CD4-positive, alpha-beta T cell (primary cell): ENCODE results near the gene GNPTAB. TPM values are rescaled to one million over a fixed set of nuclear protein-coding genes. Genes with fewer than 3 reads are reported as not detected.

Experiments
- ATAC-seq: fragments of 200-7000 bp; cut with Tn5 transposase; one replicate; pipeline ENCODE4 v1.10.0; 2022; ENCODE audit warnings: mild to moderate bottlenecking; ENCODE audit not compliant: poor library complexity
- CTCF ChIA-PET: fragments of 350-600 bp; sonication (Branson Sonifier 250); formaldehyde crosslinking; loops from one replicate; lab custom pipeline; 2021; ENCODE audit warnings: antibody characterized with exemption, inconsistent platforms; lab: Charles Lee
- POLR2A ChIA-PET: fragments of 350-600 bp; sonication (Branson Sonifier 250); formaldehyde crosslinking; loops from one replicate; lab custom pipeline; 2021; ENCODE audit warnings: antibody characterized with exemption, inconsistent platforms; lab: Charles Lee
- DNase-seq, 14 experiments: peaks; one replicate each; pipeline ENCODE4 v3.0.0-alpha.2; 2013 to 2020; ENCODE audit warnings: mixed read lengths in 2 of 14
- H3K27ac ChIP-seq, 2 donors: one replicate each; pipeline versions ENCODE4 v1.5.1 to v1.7.0; 2013; ENCODE audit warnings: low read length in 2 of 2, low read depth in 1 of 2, mild to moderate bottlenecking in 1 of 2
- H3K27me3 ChIP-seq, 2 experiments: 1 replicate in 1 of 2; 2 replicates in 1 of 2; pipeline versions ENCODE4 v1.6.1 to v1.7.0; 2013; ENCODE audit warnings: low read length in 2 of 2, control low read depth in 1 of 2, mild to moderate bottlenecking in 1 of 2, moderate library complexity in 1 of 2; ENCODE audit not compliant: insufficient read depth in 2 of 2, control insufficient read depth in 1 of 2
- H3K36me3 ChIP-seq: one replicate; pipeline ENCODE4 v1.6.1; 2013; ENCODE audit warnings: low read length, control low read depth; ENCODE audit not compliant: insufficient read depth
- H3K4me1 ChIP-seq: one replicate; pipeline ENCODE4 v1.6.1; 2013; ENCODE audit warnings: low read length, control low read depth; ENCODE audit not compliant: insufficient read depth
- H3K4me3 ChIP-seq: one replicate; pipeline ENCODE4 v1.5.1; 2013; ENCODE audit warnings: mild to moderate bottlenecking, low read length, moderate library complexity
- H3K9me3 ChIP-seq, 2 experiments: 1 replicate in 1 of 2; 2 replicates in 1 of 2; pipeline versions ENCODE4 v1.6.1 to v1.7.0; 2013; ENCODE audit warnings: low read length in 2 of 2, mild to moderate bottlenecking in 2 of 2, control low read depth in 1 of 2, moderate library complexity in 1 of 2; ENCODE audit not compliant: control insufficient read depth in 1 of 2, insufficient read depth in 1 of 2
- H3K27ac Mint-ChIP-seq: one replicate; pipeline ENCODE4 v1.8.0; 2020; ENCODE audit warnings: mixed read lengths
- H3K27me3 Mint-ChIP-seq: one replicate; pipeline ENCODE4 v1.8.0; 2021; ENCODE audit warnings: mixed read lengths
- H3K36me3 Mint-ChIP-seq: one replicate; pipeline ENCODE4 v1.8.0; 2021; ENCODE audit warnings: low read depth, mixed read lengths
- H3K4me1 Mint-ChIP-seq: one replicate; pipeline ENCODE4 v1.8.0; 2021; ENCODE audit warnings: low read depth, mixed read lengths
- H3K4me3 Mint-ChIP-seq: one replicate; pipeline ENCODE4 v1.8.0; 2020; ENCODE audit warnings: mild to moderate bottlenecking, mixed read lengths
- H3K9me3 Mint-ChIP-seq: one replicate; pipeline ENCODE4 v1.8.0; 2020; ENCODE audit warnings: mixed read lengths
- intact Hi-C, 2 experiments: fragments of 100-400 bp; cut with DNase I in 1 of 2; cut with micrococcal nuclease in 1 of 2; formaldehyde crosslinking; loops; one replicate each; pipeline versions ENCODE4 v1.15.1 to v1.9.0; 2023 to 2025; cut with DNase I, micrococcal nuclease
- total RNA-seq, 174 experiments: library from RNA in 2 of 174; stranded (reverse) in 2 of 174; gene quantifications; one replicate each; pipeline ENCODE4 v1.2.3 and lab custom pipeline; 2021 to 2026
- TF ChIP-seq, protein P1 (sequence below): fragments of 200-600 bp; IDR thresholded peaks from one replicate; pipeline ENCODE4 v1.8.0; 2022; ENCODE audit warnings: antibody characterized with exemption, mild to moderate bottlenecking

The GNPTAB gene
- total RNA-seq, 2 experiments from 2014 or later, result 38.2 to 43.8 TPM

DNA sequence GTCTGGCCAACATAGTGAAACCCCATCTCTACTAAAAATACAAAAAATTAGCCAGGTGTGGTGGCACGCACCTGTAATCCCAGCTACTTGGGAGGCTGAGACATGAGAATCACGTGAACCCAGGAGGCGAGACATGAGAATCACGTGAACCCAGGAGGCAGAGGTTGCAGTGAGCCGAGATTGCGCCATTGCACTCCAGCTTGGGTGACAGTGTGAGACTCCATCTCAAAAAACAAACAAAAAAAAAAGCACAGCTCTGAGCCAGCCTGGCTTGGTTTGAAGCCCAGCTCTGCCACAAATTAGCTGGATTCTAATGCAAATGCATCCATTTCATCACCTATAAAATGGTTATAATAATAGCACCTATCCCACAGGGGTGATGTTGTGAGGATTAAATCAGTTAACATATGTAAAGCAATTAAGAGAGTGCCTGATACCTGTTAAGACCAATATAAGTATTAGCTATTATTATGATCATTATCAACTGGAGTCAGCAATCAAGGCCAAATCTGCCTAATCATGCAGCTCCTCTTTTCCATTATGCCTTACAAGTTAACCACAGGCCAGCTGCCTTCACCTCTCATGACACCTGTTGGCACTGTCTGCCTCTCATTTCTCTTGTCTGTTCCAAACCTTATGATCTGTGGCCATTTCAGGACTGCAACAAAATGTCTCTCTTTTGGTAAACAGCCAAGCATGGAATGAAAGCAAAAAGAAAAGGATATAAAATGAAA, 2.1 kb downstream of the GNPTAB start:
- H3K9me3 ChIP-seq, result no peaks in the 10 kb centered on the region
- intact Hi-C loops, result loop anchor here in 1 of 2 experiments (10.0 kb wide), 1 partner anchor 1564 kb away; the partner anchor contains the start of genes DEPDC4 and SCYL2
- H3K9me3 Mint-ChIP-seq, result no peaks in the 10 kb centered on the region
- H3K4me1 Mint-ChIP-seq, result peaks cover 65% of the 10 kb centered on the region
- no peaks in the 10 kb centered on the region for H3K27me3 ChIP-seq
- no peak overlapping the region for H3K27ac ChIP-seq
- no peaks in the 10 kb centered on the region for H3K27me3 Mint-ChIP-seq
- TF ChIP-seq, protein P1, sequence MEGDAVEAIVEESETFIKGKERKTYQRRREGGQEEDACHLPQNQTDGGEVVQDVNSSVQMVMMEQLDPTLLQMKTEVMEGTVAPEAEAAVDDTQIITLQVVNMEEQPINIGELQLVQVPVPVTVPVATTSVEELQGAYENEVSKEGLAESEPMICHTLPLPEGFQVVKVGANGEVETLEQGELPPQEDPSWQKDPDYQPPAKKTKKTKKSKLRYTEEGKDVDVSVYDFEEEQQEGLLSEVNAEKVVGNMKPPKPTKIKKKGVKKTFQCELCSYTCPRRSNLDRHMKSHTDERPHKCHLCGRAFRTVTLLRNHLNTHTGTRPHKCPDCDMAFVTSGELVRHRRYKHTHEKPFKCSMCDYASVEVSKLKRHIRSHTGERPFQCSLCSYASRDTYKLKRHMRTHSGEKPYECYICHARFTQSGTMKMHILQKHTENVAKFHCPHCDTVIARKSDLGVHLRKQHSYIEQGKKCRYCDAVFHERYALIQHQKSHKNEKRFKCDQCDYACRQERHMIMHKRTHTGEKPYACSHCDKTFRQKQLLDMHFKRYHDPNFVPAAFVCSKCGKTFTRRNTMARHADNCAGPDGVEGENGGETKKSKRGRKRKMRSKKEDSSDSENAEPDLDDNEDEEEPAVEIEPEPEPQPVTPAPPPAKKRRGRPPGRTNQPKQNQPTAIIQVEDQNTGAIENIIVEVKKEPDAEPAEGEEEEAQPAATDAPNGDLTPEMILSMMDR, result no peak
- ATAC-seq (no peak), DNase-seq (peak in 3 of 14 experiments; percentile 9 to 17 (median 16))
- H3K4me1 ChIP-seq, result peaks cover 44% of the 10 kb centered on the region
- H3K4me3 Mint-ChIP-seq, result peak overlapping the region; percentile 71
- CTCF ChIA-PET, result interaction anchor here (0.8 to 4.7 kb wide), 5 partner anchors 12 to 55 kb away, joined by 3 to 44 read pairs (median 34); no protein-coding TSS in a partner anchor
- H3K4me3 ChIP-seq, result no peak overlapping the region
- H3K36me3 Mint-ChIP-seq, result peaks cover 6% of the 10 kb centered on the region
- peak overlapping the region; percentile 97 for H3K27ac Mint-ChIP-seq
- no peaks in the 10 kb centered on the region for H3K36me3 ChIP-seq
- POLR2A ChIA-PET, result interaction anchor here (0.7 to 1.8 kb wide), 3 partner anchors 12 to 420 kb away, joined by 4 to 5 read pairs (median 5); no protein-coding TSS in a partner anchor

DNA sequence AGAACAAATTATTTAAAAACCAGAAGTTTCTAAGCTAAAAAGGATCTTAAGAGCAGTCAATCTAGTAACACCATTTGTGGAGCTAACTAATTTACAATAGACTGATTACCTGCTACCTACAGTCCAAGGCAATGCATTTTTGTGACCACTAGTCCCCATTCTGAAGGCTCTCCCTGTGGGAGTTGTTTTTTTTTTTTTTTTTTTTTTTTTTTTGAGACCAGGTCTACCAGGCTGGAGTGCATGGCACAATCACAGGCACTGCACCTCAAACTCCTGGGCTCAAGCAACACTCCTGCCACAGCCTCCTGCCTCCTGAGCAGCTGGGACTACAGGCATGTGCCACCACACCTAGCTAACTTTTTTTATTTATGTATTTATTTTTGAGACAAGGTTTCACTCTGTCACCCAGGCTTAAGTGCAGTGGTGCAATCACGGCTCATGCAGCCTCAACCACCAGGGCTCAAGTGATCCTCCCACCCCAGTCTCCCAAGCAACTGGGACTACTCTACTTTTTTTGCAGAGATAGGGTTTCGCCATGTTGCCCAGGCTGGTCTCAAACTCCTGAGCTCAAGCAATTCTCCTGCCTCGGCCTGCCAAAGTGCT, 3.9 kb downstream of the GNPTAB start:
- Mint-ChIP-seq H3K4me3 (no peak overlapping the region), H3K36me3 (peaks cover 6% of the 10 kb centered on the region), H3K27ac (peak overlapping the region; percentile 55), H3K9me3 (no peaks in the 10 kb centered on the region), H3K27me3 (no peaks in the 10 kb centered on the region), H3K4me1 (peaks cover 80% of the 10 kb centered on the region)
- TF ChIP-seq, protein P1, result no peak
- no peak for DNase-seq
- intact Hi-C loops, result loop anchor here in 1 of 2 experiments (10.0 kb wide), 1 partner anchor 1562 kb away; the partner anchor contains the start of genes DEPDC4 and SCYL2
- ChIA-PET POLR2A (interaction anchor here (1.0 to 1.8 kb wide), 3 partner anchors 12 to 47 kb away, joined by 3 to 4 read pairs (median 4); no protein-coding TSS in a partner anchor), CTCF (interaction anchor here (0.7 kb wide), 2 partner anchors 8 to 53 kb away, joined by 3 read pairs; no protein-coding TSS in a partner anchor)
- no peaks in the 10 kb centered on the region for H3K9me3 ChIP-seq
- ATAC-seq, result no peak
- H3K4me3 ChIP-seq, result no peak overlapping the region
- no peaks in the 10 kb centered on the region for H3K27me3 ChIP-seq
- peak overlapping the region in 1 of 2 donors; percentile 5 for H3K27ac ChIP-seq
- no peaks in the 10 kb centered on the region for H3K36me3 ChIP-seq
- H3K4me1 ChIP-seq, result peaks cover 58% of the 10 kb centered on the region

DNA sequence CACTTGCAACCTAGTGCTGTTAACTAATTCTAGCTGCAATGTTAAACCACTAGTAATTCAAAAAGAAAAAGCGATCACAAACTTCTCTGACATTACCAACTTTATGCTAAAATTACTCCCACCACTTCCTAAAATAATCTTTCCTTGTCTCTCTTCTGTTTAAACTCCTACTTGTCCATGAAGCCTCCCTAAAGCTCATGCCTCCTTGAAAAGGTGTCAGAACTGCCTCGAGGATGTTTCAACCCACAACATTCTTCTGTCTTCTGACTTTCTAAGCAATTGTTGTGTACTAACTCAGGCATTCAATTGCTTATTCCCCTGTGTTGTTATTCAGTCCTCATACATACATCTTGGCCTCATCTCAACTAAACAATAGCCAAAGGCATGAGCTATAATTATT, 5.9 kb downstream of the GNPTAB start:
- no peak overlapping the region for H3K4me3 ChIP-seq
- H3K36me3 ChIP-seq, result no peaks in the 10 kb centered on the region
- H3K27ac ChIP-seq, result no peak overlapping the region
- peaks cover 4% of the 10 kb centered on the region for H3K36me3 Mint-ChIP-seq
- H3K27me3 ChIP-seq, result no peaks in the 10 kb centered on the region
- intact Hi-C loops, result loop anchor here in 1 of 2 experiments (1.0 to 10.0 kb wide), 3 partner anchors 234 to 1683 kb away; partner anchors contain the start of genes BLTP3B, DEPDC4 and SCYL2
- no peak overlapping the region for H3K4me3 Mint-ChIP-seq
- ChIA-PET POLR2A (interaction anchor here (0.7 to 2.0 kb wide), 4 partner anchors 14 to 417 kb away, joined by 3 to 13 read pairs (median 8); partner anchors contain the start of gene ARL1), CTCF (interaction anchor here (1.1 to 2.7 kb wide), 5 partner anchors 15 to 51 kb away, joined by 3 to 23 read pairs (median 6); no protein-coding TSS in a partner anchor)
- no peak for ATAC-seq
- no peaks in the 10 kb centered on the region for H3K27me3 Mint-ChIP-seq
- DNase-seq, result no peak
- H3K4me1 ChIP-seq, result peaks cover 55% of the 10 kb centered on the region
- no peaks in the 10 kb centered on the region for H3K9me3 ChIP-seq
- peaks cover 78% of the 10 kb centered on the region for H3K4me1 Mint-ChIP-seq
- H3K9me3 Mint-ChIP-seq, result no peaks in the 10 kb centered on the region
- peak overlapping the region; percentile 55 for H3K27ac Mint-ChIP-seq
- TF ChIP-seq, protein P1, result no peak
